GM21423 (cell line): Measurements from ENCODE around the gene ANKUB1.

ENCODE experiments used
- ATAC-seq: cut with Tn5 transposase; IDR thresholded peaks from one replicate; pipeline ENCODE4 v1.9.1; 2021; ENCODE audit warnings: mild to moderate bottlenecking, moderate library complexity; ENCODE audit not compliant: unreplicated experiment

Gene ANKUB1

GRCh38 chr3:149713730-149714654 is 78.4 kb downstream of the ANKUB1 start:
- no peak for ATAC-seq
